Ecto neural progenitor cell (in vitro differentiated cells): Measurements from ENCODE around the gene NAXE.
"Not testable (repeated sequence)": the region's sequence is repeated elsewhere in the genome, so short reads cannot be mapped to it uniquely, and the experiment has no call there.

Source experiments
- DNase-seq: peaks from one replicate; pipeline ENCODE4 v3.0.0-alpha.2; 2018; ENCODE audit warnings: low spot score

Gene NAXE

DNA sequence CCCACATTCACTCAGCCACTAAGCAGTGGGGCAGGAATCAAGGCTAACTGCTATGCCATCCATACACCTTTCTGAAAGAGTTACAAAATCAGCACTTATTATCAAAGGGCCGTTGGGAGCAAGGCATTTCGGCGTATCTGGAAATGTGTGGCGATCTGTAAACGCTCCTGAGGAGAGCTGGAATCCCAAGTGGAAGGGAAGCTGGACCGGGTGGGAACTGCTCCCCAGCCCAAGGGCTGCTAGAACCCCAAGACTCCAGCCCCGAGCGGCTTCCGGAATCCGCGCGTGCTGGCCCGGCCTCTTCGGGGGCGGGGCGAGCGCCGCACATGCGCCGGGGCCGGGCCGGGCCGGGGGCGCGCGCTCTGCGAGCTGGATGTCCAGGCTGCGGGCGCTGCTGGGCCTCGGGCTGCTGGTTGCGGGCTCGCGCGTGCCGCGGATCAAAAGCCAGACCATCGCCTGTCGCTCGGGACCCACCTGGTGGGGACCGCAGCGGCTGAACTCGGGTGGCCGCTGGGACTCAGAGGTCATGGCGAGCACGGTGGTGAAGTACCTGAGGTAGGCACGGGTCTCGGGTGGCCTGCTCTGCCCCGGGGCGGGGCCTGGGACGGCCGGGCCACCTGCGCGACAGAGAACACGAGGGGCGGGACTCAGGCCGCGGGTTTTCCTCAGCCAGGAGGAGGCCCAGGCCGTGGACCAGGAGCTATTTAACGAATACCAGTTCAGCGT is at the start of gene NAXE:
Gene NAXE (plus strand): TSS at position 345 of the 726 bp plus-strand sequence. CDS start 29 bp downstream, at position 374.
- DNase-seq: peak; percentile 88

DNA sequence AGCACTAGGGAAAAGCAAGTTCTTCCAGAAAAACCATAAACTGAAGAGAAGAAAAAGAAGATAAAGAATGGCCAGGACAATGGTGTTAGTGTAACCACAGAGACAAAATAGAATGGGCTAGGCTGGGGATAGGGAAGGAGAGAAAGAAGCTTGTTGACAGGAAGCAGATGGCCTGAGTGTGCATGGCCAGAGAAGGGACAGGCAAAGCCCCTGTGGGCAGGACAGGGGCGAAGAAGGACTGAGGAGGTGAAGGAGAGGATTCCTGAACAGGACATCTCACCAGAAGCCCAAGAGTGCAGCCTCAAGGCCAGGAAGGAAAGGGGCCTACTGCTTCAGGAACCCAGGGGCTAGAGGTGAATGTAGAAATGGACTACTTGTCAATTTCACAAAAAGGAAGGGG is 48.5 kb upstream of the NAXE start:
- DNase-seq: no peak

DNA sequence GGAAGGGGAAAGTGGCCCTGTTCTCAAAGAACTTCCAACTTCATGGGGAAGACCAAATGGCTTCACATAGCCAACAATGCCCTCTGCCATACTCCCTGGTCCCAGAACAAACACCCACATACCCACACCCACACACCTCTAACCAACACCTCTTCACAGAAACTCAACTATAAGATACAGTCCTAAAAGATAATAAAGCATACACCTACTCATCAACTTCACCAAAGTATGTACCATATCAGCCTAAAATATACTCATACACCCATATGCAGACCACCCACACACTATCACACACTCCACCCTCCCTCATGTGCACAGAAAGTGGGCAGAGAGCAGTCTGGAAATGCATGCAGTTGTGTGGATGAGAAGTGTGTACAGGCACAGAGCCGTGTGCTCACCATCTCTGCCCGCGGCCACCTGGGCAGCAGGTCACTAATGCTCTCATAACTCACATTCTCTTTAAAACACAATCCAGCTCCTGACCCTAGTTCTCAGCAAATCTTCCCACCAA is 46.9 kb upstream of the NAXE start:
- no peak for DNase-seq

DNA sequence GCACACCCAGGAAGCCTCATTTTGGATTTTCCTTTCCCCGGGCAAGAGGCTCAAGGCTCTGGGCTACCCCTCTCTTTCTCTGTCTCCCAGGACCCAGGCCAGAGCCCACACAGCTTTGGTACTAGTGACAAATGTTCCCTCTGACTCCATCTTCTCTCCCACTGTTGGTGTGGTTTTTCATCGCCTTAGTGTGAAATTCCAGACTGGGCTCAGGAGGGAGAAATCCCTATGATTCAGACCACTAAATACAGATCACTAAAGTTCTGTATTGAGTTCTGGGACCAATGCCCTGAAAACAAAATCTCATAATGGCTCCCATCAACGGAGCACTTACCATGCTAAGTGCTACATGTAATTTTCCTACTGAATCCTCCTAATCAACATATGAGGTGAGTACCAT is 45.3 kb upstream of the NAXE start:
- no peak for DNase-seq

DNA sequence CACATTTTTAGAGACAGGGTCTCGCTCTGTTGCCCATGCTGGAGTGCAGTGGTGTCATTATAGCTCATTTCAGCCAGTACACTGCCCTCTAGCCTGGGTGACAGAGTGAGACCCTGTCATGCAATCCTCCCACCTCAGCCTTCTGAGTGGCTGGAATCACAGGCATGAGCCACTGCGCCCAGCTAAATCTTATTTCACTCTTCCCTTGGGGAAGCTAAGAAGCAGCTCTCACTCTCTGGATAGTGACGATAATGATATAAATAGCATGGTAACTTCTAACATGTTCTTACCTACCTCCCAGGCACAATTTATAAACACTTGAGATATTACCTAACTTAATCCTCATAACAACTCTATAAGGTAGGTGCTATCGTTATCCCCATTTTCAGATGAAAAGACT is 44.1 kb upstream of the NAXE start:
- no peak for DNase-seq

DNA sequence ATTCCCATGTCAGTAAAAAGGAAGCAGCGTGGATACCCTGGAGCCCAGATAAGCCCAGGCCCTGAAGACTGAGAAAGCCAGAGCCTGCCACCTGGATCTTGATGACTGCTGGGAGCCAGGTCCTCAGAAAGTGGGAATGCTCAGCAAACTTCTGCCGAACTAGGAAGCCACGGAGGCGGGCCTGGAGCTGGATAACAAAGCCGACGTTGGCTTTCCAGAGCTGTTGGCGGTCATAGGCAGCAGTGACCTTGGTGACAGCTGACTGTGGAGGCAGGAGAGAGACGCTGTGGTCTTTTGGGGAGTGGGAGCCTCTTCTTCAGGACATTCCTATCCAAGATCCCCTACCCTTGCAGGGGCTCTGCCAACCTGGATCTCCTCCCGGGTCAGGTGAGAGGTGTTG is 43.6 kb upstream of the NAXE start:
- DNase-seq: no peak

DNA sequence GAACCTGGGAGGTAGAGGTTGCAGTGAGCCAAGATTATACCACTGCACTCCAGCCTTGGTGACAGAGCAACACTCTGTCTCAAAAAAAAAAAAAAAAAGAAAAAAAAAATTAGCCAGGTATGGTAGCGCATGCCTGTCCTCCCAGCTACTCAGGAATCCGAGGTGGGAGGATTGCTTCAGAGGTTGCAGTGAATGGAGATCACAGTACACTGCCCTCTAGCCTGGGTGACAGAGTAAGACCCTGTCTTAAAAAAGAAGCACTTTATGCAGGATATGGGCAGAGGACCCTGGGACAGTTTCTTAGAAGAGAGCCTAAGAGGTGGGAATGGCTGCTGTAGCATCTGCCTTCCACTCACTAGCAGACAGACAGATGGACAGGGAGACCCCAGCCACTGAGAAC is 42.2 kb upstream of the NAXE start:
- DNase-seq: no peak

DNA sequence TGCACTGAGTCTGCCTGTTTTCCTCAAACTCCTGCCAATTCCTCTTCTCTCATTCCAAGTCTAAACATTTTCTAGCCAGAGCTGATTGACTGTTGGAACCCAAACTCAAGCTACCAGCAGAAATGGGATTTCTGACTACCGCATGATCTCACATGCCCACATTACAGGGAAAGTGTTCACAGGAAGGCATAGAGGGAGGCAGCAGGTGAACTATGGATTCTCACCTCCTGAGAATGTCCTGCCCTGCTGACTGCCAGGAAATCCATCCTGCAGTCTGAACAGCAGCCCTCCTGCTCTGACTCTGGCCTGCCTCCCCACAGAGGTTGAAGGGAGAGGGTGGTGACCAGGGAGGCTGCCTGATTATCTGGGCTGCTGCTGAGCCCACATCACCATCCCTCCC is 41.7 kb upstream of the NAXE start:
- DNase-seq: no peak

DNA sequence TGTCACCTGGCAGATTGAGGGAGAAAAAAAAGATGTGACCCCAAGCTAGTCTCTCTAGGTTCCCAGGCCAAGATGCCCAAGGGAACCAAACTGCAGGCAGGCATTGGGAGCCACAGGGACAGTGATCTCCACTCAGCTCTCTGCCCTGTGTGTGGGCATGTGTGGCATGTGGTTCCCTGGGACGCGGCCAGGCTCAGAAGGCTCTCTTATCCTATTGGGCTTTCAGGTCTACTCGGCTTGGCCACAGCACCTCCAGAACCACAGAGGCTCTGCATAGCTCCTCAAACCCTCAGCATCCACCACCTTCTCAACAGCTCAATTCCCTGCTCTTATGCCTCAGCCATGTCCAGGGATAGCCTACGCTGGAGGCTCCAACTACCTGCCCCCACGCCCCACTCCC is 41.2 kb upstream of the NAXE start:
- no peak for DNase-seq

DNA sequence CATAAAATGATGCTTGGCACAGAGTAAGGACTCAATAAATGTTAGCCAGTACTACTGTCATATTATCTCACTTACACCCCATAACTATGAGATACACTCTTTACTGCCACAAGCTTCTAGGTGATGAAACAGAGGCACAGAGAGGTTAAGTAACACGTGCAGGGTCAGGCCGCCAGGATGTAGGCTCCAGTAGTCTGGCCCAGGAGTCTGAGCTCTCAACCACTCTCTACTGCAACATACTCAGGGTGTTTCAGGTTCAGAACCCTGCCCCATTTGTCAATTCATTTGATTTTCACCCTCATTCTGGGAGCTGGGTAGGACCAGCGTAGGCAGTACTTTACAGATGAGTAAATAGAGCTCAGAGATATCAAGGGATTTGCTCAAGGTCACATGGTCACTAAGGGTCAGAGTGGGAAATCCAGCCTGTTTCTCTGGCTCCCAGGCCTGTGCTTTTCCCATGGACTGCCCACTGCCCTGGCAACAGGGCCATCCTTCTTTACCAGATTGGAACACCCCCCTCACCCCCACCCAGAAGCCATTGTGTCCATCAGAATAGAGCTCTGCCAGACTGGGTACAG is 40.4 kb upstream of the NAXE start:
- DNase-seq: no peak

DNA sequence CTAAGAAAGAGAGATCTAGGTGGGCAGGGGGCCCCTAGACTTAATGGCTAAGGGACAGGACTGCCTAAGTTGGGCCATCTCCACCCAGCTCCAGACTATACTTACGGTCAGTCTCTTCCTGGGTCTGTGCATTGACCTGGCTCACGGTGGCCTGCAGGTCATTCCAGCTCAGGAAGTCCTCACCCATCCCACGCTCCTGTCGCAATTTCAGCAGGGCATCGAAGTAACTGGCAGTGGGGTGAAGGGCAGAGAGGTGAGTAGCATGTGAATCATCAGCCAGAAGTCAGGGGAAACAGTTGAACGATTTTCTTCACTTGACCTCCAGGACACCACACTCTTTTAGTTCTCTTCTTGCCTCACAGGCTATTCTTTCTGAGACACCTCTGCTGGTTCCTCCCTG is 39.7 kb upstream of the NAXE start:
- DNase-seq: no peak

DNA sequence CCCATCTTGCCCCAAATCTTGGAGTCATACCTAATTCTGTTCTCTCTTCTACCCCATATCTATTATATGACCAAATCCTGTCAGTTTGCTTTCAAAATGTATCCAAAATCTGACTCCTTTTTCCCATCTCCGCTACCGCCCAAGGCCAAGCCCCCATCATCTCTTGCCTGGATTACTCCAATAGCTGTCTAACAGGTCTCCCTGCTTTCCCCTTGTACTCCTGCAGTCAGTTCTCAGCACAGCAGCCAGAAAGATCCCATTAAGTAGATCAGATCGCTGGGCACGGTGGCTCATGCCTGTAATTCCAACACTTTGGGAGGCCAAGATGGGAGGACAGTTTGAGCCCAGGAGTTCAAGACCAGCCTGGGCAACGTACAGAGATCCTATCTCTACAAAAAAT is 39.1 kb upstream of the NAXE start:
- DNase-seq: no peak

DNA sequence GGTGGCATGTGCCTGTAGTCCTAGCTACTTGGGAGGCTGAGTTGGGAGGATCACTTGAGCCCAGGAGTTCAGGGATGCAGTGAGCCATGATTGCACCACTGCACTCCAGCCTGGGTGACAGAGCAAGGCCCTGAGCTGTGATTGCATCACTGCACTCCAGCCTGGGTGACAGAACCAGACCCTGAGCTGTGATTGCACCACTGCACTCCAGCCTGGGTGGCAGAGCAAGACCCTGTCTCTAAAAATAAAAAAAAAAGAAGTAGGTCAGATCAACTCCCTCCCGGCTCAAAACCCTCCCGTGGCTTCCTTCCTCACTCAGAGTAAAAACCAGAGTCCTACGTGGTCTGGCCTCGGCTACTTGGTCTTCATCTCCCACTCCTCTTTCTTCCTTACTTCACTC is 38.6 kb upstream of the NAXE start:
- DNase-seq: not testable (repeated sequence)

DNA sequence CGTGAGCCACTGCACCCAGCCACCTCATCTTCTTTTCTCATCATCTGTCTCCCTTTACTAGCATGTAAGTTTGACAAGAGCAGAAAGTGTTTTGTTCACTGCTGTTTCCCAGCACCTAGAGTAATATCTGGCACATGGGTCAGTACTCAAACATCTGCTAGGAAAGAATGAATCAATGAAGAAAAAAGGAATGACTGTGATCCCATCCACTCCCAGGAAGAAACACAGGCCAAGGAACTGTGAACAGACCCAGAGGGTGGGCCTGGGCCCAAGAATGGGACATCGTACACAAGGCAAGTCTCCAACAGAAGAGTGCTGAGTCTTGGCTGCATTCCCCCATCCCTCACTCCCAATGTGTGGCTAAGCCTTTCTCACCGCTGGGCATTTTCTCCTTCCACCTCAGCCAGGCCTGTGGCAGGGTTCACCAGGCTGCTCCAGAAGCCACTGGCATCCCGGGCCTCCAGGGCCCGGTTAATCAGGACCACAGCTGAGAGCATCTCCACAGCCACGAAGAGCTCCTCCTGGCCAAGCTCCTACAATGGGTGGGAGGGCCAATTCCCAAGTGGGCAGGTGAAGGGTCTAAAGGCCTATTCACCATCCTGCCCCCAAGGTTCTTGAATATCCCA is 37.6 kb upstream of the NAXE start:
- DNase-seq: no peak

DNA sequence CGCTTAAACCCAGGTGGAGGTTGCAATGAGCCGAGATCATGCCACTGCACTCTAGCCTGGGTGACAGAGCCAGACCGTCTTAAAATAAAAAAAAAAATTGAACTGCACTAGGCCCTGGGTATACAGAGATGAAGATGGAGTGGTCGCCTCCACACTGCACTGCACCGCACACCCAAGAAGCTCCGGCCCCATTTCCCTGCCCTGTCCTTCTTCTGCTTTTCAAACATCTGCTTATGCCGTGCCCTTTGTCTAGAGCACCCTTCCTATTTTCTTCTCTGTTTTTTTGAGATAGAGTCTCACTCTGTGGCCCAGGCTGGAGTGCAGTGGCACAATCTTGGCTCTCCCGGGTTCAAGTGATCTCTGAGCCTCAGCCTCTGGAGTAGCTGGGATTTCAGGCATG is 36.6 kb upstream of the NAXE start:
- DNase-seq: no peak

DNA sequence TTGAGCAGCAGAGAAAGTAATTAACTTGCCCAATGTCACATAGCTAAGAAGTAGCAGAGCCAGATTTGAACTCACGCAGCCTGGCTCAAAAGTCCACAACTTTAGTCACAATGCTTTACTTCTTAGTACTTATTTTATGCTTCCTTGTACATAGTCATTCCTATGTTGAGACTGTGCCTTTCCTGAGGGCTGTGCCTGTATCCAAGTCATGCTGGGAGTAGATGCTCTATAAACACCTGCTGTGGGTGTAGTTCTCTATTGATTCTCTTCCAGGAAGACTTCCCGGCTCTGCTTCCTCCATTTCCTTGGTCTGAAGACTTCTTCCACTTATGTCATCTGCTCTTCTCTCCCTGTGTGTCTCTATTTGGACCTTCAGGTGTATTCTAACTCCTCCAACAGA is 35.9 kb upstream of the NAXE start:
- DNase-seq: no peak

DNA sequence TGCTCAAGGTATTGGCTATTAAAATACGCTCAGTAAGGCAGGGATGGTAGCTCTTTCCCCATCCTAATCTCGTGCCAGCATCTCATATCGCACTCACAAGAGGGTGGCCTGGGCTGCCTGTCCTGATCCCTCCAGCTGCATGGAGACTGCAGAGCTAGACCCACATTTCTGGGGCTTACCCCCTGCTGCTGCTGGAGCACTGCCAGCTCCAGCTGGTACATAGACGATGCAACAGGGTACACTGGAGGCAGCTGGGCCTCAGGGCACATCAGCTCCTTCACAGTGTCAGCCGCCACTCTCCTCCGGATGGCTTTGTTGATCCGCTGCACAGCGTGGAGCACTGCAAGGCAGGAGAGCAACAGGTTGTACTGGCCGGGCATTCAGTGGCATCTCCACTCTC is 35.2 kb upstream of the NAXE start:
- no peak for DNase-seq

DNA sequence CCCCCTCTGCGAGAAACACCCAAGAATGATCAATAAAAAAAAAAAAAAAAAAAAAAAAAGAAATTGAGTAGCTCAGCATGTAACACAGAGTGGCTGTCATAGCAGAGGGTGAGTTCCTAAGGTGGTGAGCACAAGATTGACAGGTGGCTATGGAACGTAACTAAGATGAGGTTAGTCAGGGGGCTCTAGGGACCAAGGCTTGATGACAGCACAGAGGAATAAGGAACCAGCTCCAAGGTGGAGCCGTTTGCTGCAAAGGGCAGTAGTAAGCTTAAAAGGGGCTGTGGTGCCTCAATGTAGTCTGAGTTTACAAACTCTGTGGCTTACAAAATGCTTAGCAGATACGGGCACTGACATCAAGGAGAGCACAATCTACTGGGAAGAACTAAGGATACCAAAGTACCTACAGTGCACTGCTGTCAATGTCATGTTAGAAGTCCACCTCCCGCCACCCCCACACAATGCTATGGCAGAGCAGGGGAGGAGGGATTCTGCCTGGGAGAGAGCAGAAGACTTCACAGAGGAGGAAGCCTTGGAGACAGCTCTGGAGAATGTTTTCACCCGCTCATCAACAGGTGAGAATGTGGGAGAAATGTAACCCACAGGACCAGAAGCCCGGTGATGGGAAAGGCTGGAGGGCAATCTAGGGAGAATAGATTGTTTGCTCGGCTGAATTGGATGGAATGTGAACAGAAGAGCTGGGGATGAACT is 32.3 kb upstream of the NAXE start:
- DNase-seq: no peak

DNA sequence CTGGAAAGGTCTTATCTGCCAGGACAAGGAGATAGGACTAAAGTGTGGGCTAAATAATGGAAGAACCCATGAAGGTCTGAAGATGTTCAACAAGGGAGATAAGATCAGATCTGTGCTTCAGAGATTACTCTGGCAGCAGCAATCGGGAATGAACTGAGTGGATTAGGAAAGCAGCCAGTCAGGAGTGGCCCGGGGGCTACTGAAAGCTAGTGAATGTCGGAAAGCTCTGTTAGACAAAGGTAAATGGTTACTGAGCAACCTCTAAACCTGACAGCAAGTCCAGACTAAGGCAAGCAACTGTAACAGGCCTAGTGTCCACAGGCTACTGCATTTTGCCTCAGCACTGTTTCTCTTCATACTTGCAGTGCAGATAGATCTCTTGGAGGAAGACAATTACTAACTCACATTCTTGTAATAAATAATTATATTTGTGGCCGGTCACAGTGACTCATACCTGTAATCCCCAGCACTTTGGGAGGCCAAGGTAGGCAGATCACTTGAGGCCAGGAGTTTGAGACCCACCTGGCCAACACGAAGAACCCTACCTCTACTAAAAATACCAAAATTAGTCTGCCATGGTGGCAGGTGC is 31.7 kb upstream of the NAXE start:
- DNase-seq: no peak

DNA sequence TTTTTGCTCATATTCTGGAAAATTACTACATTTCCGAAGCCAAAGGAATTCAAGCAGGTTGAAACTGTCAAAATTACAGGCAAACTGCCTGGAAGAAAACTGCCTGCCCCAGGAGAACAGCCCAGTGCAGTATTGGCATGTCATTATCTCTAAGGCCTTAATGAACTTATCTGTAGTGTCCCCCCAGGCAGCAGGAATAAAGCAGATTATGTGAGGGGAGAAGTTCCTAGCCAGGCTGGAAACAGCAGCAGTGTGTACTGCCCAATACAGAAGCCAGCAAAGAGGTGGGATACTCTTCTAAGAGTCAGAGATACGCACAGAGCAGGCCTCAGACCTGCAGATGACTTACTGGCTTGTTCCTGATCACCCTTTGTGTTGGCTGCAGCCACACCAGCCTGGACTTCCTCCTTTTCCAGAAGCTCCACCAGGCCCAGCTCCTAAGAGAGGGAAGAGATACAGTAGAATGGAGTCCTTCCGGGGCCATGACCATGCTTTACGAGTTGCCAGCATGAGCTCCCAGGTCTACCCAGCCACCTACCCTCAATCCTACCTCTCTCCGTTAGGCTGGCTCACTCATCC is 30.9 kb upstream of the NAXE start:
- DNase-seq: no peak

DNA sequence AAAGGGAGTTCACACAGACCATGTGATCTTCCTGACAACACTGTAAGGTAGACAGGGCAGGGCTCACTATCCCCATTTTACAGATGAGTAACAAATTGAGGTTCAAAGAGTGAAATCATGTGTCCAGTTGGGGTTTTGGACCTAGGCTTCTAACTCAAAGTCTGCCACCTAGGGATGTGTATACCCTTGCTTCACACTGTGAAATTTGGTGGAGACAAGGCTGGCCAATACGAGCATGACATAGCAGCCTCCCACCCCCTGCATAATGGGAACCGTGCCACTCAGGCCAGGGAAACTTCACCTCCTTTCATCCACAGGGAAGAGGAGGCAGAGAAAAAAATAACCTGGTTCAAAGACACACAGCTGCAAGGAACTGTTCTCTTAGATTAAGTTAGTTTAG is 26.1 kb upstream of the NAXE start:
- DNase-seq: no peak

DNA sequence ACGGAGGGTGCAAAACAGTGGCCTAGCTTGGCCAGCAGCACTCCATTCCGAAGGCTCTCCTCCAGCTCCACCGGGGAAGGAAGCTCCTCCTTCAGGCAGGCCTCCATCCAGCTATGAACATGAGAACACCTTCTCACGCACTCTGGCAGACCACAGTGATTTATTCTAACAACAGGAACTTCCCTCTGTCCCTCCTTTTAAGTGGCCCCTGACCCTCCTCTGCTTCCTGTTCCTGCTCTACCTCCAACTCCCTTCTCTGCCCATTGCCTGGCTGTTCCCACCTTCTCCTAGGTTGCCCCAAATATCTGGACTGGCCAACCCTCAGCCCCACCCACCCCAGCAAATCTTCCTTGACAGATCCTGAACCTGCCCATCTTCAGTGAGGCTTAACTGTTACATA is 25.1 kb upstream of the NAXE start:
- no peak for DNase-seq
